ENCODE data around the gene MIF. TPM values are rescaled to one million over a fixed set of nuclear protein-coding genes. Genes with fewer than 3 reads are reported as not detected.
A peak's percentile ranks its signal among the peaks of the same experiment; 100 is the strongest.
"Not testable (repeated sequence)": the region's sequence is repeated elsewhere in the genome, so short reads cannot be mapped to it uniquely, and the experiment has no call there.

Gene MIF
- total RNA-seq, 2 donors from 2014 or later, result 350 to 469 TPM

DNA sequence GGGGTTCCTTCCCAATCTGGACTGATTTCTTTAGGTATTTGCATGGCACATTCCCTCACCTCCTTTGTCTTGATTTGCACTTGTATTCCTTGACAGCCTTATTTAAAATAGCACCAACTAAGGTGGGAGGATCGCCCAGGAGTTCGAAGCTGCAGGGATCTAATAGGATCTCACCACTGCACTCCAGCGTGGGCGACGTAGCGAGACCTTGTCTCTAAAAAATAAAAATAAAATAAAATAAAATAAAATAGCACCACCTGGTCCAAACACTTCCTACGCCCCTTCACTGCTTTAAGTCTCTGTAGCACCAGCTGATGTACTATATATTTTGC is 35.7 kb upstream of the MIF start:
- Mint-ChIP-seq H3K36me3 (ENCODE audit: insufficient read depth in 2 of 2) (no peaks in the 10 kb centered on the region), H3K4me3 (peak overlapping the region; percentile 91 to 94), H3K27ac (peak overlapping the region; percentile 88), H3K27me3 (ENCODE audit: low read depth) (no peaks in the 10 kb centered on the region), H3K9me3 (no peaks in the 10 kb centered on the region), H3K4me1 (ENCODE audit: low read depth) (peaks cover 25% of the 10 kb centered on the region)
- DNase-seq (no peak), ATAC-seq (replicated peaks in 1 of 2) (no peak)

GRCh38 chr22:23859201-23859600 is 35.0 kb upstream of the MIF start:
- peaks cover 25% of the 10 kb centered on the region for H3K4me1 Mint-ChIP-seq (ENCODE audit: low read depth)
- H3K4me3 Mint-ChIP-seq, result peak overlapping the region; percentile 91 to 94
- H3K27ac Mint-ChIP-seq, result peak overlapping the region; percentile 88
- H3K36me3 Mint-ChIP-seq (ENCODE audit: insufficient read depth in 2 of 2), result no peaks in the 10 kb centered on the region
- DNase-seq, result no peak
- H3K27me3 Mint-ChIP-seq (ENCODE audit: low read depth), result no peaks in the 10 kb centered on the region
- no peaks in the 10 kb centered on the region for H3K9me3 Mint-ChIP-seq
- no peak for ATAC-seq (replicated peaks in 1 of 2)

- not testable (repeated sequence) for H3K4me3 Mint-ChIP-seq; ATAC-seq (replicated peaks in 1 of 2); H3K36me3 Mint-ChIP-seq (ENCODE audit: insufficient read depth in 2 of 2); H3K9me3 Mint-ChIP-seq; H3K27me3 Mint-ChIP-seq (ENCODE audit: low read depth); DNase-seq; H3K27ac Mint-ChIP-seq
- peaks cover 25% of the 10 kb centered on the region for H3K4me1 Mint-ChIP-seq (ENCODE audit: low read depth)
Observed at GRCh38 chr22:23860187-23860586, 34.0 kb upstream of the MIF start.

- no peaks in the 10 kb centered on the region for H3K27me3 Mint-ChIP-seq (ENCODE audit: low read depth)
- DNase-seq (peak; percentile 58 to 62), ATAC-seq (replicated peaks in 1 of 2) (no peak)
- no peak overlapping the region for H3K27ac Mint-ChIP-seq
- H3K9me3 Mint-ChIP-seq, result no peaks in the 10 kb centered on the region
- no peak overlapping the region for H3K4me3 Mint-ChIP-seq
- peaks cover 16% of the 10 kb centered on the region for H3K4me1 Mint-ChIP-seq (ENCODE audit: low read depth)
- H3K36me3 Mint-ChIP-seq (ENCODE audit: insufficient read depth in 2 of 2), result no peaks in the 10 kb centered on the region
Observed at GRCh38 chr22:23862103-23862502, 32.1 kb upstream of the MIF start.

- not testable (repeated sequence) for H3K9me3 Mint-ChIP-seq; ATAC-seq (replicated peaks in 1 of 2); H3K36me3 Mint-ChIP-seq (ENCODE audit: insufficient read depth in 2 of 2); H3K27ac Mint-ChIP-seq; H3K27me3 Mint-ChIP-seq (ENCODE audit: low read depth); DNase-seq; H3K4me3 Mint-ChIP-seq; H3K4me1 Mint-ChIP-seq (ENCODE audit: low read depth)
Observed at GRCh38 chr22:23864499-23865154, 29.6 kb upstream of the MIF start.

DNA sequence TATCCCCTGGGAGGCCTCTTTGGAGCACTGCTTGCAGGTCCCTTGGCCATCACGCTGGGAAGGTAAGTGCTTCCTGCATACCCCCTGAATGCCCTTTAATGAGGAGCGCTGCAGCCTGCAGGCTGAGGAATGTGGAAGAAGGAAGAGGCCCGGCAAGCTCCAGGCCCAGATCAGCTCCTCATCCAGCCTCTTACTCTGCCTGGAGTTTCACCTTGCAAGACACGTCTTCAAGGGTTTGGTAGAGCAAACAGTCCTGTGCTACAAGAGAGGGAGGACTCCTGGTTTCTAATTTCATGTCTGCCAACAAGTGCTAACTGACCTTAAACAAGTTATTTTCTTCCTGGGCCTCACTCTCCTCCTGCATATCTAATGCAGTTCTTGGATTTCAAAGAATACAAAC is 25.6 kb upstream of the MIF start:
- no peak for DNase-seq
- H3K27me3 Mint-ChIP-seq (ENCODE audit: low read depth), result no peaks in the 10 kb centered on the region
- H3K36me3 Mint-ChIP-seq (ENCODE audit: insufficient read depth in 2 of 2), result no peaks in the 10 kb centered on the region
- no peak overlapping the region for H3K27ac Mint-ChIP-seq
- no peak for ATAC-seq (replicated peaks in 1 of 2)
- H3K4me3 Mint-ChIP-seq, result no peak overlapping the region
- no peaks in the 10 kb centered on the region for H3K9me3 Mint-ChIP-seq
- H3K4me1 Mint-ChIP-seq (ENCODE audit: low read depth), result no peaks in the 10 kb centered on the region

- Mint-ChIP-seq H3K4me1 (ENCODE audit: low read depth) (no peaks in the 10 kb centered on the region), H3K36me3 (ENCODE audit: insufficient read depth in 2 of 2) (no peaks in the 10 kb centered on the region), H3K27ac (no peak overlapping the region), H3K9me3 (no peaks in the 10 kb centered on the region), H3K4me3 (no peak overlapping the region), H3K27me3 (ENCODE audit: low read depth) (no peaks in the 10 kb centered on the region)
- DNase-seq, result no peak
- no peak for ATAC-seq (replicated peaks in 1 of 2)
Observed at GRCh38 chr22:23874871-23875270, 19.3 kb upstream of the MIF start.

GRCh38 chr22:23875801-23876200 is 18.4 kb upstream of the MIF start:
- Mint-ChIP-seq H3K9me3 (no peaks in the 10 kb centered on the region), H3K27me3 (ENCODE audit: low read depth) (no peaks in the 10 kb centered on the region), H3K36me3 (ENCODE audit: insufficient read depth in 2 of 2) (no peaks in the 10 kb centered on the region), H3K27ac (no peak overlapping the region), H3K4me3 (no peak overlapping the region), H3K4me1 (ENCODE audit: low read depth) (no peaks in the 10 kb centered on the region)
- ATAC-seq (replicated peaks in 1 of 2) (no peak), DNase-seq (no peak)

DNA sequence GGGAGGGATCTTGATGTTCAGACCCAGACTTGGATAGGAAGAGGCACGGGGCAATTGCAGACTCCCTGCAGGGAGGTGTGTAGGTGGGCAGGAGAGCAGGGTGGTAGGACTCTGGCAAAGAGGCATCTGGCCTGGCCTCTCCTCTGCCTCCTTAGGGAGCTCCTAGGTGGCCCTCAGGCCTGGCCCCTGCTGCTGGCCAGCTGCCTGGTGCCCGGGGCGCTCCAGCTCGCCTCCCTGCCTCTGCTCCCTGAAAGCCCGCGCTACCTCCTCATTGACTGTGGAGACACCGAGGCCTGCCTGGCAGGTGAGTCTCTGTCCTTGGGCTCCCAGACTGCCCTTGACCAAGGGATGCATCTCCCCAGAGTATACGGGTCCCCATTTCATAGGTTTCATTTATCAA is 16.6 kb upstream of the MIF start:
- H3K4me3 Mint-ChIP-seq, result no peak overlapping the region
- DNase-seq (no peak), ATAC-seq (replicated peaks in 1 of 2) (no peak)
- H3K27me3 Mint-ChIP-seq (ENCODE audit: low read depth), result no peaks in the 10 kb centered on the region
- H3K36me3 Mint-ChIP-seq (ENCODE audit: insufficient read depth in 2 of 2), result no peaks in the 10 kb centered on the region
- no peak overlapping the region for H3K27ac Mint-ChIP-seq
- no peaks in the 10 kb centered on the region for H3K9me3 Mint-ChIP-seq
- no peaks in the 10 kb centered on the region for H3K4me1 Mint-ChIP-seq (ENCODE audit: low read depth)

DNA sequence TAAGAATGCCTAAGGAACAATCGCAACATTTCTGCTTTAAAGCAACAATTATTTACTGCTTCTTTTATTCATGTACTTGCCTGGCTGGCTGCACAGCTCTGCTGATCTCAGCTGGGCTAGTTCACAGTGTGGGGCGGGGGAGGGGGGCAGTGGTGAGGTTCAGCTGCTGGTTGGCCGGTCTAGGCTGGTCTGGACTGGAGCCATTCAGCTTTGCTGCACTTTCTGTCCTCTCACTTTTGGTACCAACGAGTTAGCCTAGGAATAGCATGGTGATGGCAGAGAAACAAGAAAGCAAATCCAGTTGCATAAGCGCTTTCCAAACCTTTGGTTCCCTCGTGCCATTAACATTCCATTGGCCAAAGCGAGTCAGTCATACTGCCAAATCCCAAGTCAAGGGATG is 16.0 kb upstream of the MIF start:
- Mint-ChIP-seq H3K4me1 (ENCODE audit: low read depth) (no peaks in the 10 kb centered on the region), H3K4me3 (no peak overlapping the region), H3K36me3 (ENCODE audit: insufficient read depth in 2 of 2) (no peaks in the 10 kb centered on the region), H3K27ac (no peak overlapping the region), H3K9me3 (no peaks in the 10 kb centered on the region), H3K27me3 (ENCODE audit: low read depth) (no peaks in the 10 kb centered on the region)
- DNase-seq (no peak), ATAC-seq (replicated peaks in 1 of 2) (no peak)

- Mint-ChIP-seq H3K4me3 (no peak overlapping the region), H3K36me3 (ENCODE audit: insufficient read depth in 2 of 2) (no peaks in the 10 kb centered on the region), H3K27ac (no peak overlapping the region), H3K4me1 (ENCODE audit: low read depth) (no peaks in the 10 kb centered on the region), H3K9me3 (no peaks in the 10 kb centered on the region), H3K27me3 (ENCODE audit: low read depth) (no peaks in the 10 kb centered on the region)
- DNase-seq, result no peak
- no peak for ATAC-seq (replicated peaks in 1 of 2)
Observed at GRCh38 chr22:23882370-23882769, 11.8 kb upstream of the MIF start.

DNA sequence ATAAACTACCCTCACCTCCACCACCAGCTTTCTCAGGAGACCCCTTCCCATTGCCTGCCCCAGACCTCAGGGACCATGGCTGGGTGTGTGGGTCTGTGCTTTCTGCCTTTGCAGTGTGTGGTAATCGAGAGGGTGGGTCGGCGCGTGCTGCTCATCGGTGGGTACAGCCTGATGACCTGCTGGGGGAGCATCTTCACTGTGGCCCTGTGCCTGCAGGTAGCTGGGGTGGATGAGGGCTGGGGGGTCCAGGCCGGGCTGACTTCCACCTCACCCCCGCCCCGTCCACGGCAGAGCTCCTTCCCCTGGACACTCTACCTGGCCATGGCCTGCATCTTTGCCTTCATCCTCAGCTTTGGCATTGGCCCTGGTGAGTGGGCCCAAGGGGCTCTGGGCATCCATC is 10.5 kb upstream of the MIF start:
- Mint-ChIP-seq H3K4me3 (no peak overlapping the region), H3K9me3 (no peaks in the 10 kb centered on the region), H3K4me1 (ENCODE audit: low read depth) (no peaks in the 10 kb centered on the region), H3K27ac (no peak overlapping the region), H3K27me3 (ENCODE audit: low read depth) (no peaks in the 10 kb centered on the region), H3K36me3 (ENCODE audit: insufficient read depth in 2 of 2) (no peaks in the 10 kb centered on the region)
- ATAC-seq (replicated peaks in 1 of 2), result no peak
- DNase-seq, result no peak

- Mint-ChIP-seq H3K27ac (no peak overlapping the region), H3K4me3 (no peak overlapping the region), H3K9me3 (no peaks in the 10 kb centered on the region), H3K4me1 (ENCODE audit: low read depth) (no peaks in the 10 kb centered on the region), H3K27me3 (ENCODE audit: low read depth) (no peaks in the 10 kb centered on the region), H3K36me3 (ENCODE audit: insufficient read depth in 2 of 2) (no peaks in the 10 kb centered on the region)
- ATAC-seq (replicated peaks in 1 of 2) (no peak), DNase-seq (no peak)
Observed at GRCh38 chr22:23884140-23884539, 10.0 kb upstream of the MIF start.

DNA sequence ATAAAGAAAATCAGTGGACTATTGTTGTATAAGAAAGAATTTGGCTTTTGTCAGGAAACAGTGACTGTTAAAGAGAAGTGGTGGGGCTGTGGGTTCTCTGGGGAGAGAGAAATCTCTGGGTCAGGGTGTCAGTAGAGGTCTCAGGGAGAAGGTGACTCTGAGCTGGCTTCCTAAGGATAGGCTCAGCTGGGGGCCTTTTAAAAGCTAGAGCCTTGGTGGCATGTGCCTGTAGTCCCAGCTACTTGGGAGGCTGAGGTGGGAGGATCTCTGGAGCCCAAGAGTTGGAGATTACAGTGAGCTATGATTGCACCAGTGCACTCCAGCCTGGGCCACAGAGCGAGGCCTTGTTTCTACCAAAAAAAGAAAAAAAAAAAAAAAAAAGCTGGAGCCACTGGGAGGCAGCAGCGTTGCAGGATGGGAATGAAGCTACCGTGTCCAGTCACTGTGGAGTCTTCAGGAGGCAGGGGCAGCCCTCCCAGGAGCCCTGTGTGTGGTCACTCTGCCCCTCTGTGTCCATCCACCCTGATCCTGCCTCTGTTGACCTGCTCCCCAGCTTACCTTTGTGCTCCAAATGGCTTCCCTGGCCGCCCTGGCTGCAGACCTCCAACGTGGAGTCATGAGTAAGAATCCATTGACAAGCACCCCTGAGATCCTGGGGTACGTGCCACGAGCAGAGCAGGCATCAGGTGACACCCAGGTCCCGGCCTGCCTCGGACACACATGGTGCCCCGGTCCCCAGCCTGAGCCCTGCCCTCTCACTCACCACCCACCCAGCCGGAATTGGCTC is 5.4 kb upstream of the MIF start:
- Mint-ChIP-seq H3K4me1 (ENCODE audit: low read depth) (peaks cover 11% of the 10 kb centered on the region), H3K36me3 (ENCODE audit: insufficient read depth in 2 of 2) (no peaks in the 10 kb centered on the region), H3K4me3 (no peak overlapping the region), H3K27me3 (ENCODE audit: low read depth) (no peaks in the 10 kb centered on the region), H3K27ac (no peak overlapping the region), H3K9me3 (no peaks in the 10 kb centered on the region)
- DNase-seq (no peak), ATAC-seq (replicated peaks in 1 of 2) (no peak)

All from activated T-cell treated with anti-CD3 and anti-CD28 coated beads, Interleukin-2, amount 50 U/mL, for 72 hours (primary cell).